Neural progenitor cell (in vitro differentiated cells): ENCODE measurements around the gene LRR1. TPM values are rescaled to one million over a fixed set of nuclear protein-coding genes. Genes with fewer than 3 reads are reported as not detected.

Experiments used
- DNase-seq: peaks from one replicate; pipeline ENCODE4 v3.0.0-alpha.2; 2016; ENCODE audit warnings: low spot score
- H2AFZ ChIP-seq: fragments of 200-600 bp; sonication (generic); replicated peaks from 2 replicates; pipeline ENCODE4 v1.6.1; 2016; ENCODE audit warnings: antibody characterized with exemption
- H3F3A ChIP-seq: fragments of 200-600 bp; sonication (generic); 2 replicates; pipeline ENCODE4 v1.6.1; 2016; ENCODE audit warnings: antibody characterized with exemption, low read depth
- H3K27ac ChIP-seq: fragments of 200-600 bp; sonication (generic); 2 replicates; pipeline ENCODE4 v1.5.1; 2016; ENCODE audit warnings: mild to moderate bottlenecking
- H3K27me3 ChIP-seq: fragments of 200-600 bp; sonication (generic); 2 replicates; pipeline ENCODE4 v1.6.1; 2016; ENCODE audit warnings: mild to moderate bottlenecking, moderate library complexity
- H3K36me3 ChIP-seq: fragments of 200-600 bp; sonication (generic); 2 replicates; pipeline ENCODE4 v1.5.1; 2016
- H3K4me1 ChIP-seq: fragments of 200-600 bp; sonication (generic); 2 replicates; pipeline ENCODE4 v1.6.1; 2016; ENCODE audit warnings: mixed run types
- H3K4me2 ChIP-seq: fragments of 200-600 bp; sonication (generic); 2 replicates; pipeline ENCODE4 v1.6.1; 2016
- H3K4me3 ChIP-seq: fragments of 200-600 bp; sonication (generic); 2 replicates; pipeline ENCODE4 v1.5.1; 2016
- H3K79me2 ChIP-seq: fragments of 200-600 bp; sonication (generic); 2 replicates; pipeline ENCODE4 v1.6.1; 2016; ENCODE audit warnings: low read depth
- H3K9ac ChIP-seq: fragments of 200-600 bp; sonication (generic); 2 replicates; pipeline ENCODE4 v1.6.1; 2016
- H3K9me3 ChIP-seq: fragments of 200-600 bp; sonication (generic); 2 replicates; pipeline ENCODE4 v1.5.1; 2016; ENCODE audit warnings: low read depth
- H4K20me1 ChIP-seq: fragments of 200-600 bp; sonication (generic); 2 replicates; pipeline ENCODE4 v1.6.1; 2016; ENCODE audit warnings: low read depth
- H3K27ac Mint-ChIP-seq: 3 replicates; pipeline ENCODE4 v1.8.0; 2021; ENCODE audit warnings: mixed read lengths
- H3K27me3 Mint-ChIP-seq: 2 replicates; pipeline ENCODE4 v1.8.0; 2022; ENCODE audit warnings: low read depth, mild to moderate bottlenecking, inconsistent platforms, moderate library complexity, mixed read lengths; ENCODE audit not compliant: insufficient read depth
- H3K36me3 Mint-ChIP-seq: 3 replicates; pipeline ENCODE4 v1.8.0; 2021; ENCODE audit warnings: mixed read lengths
- H3K4me1 Mint-ChIP-seq: 3 replicates; pipeline ENCODE4 v1.8.0; 2021; ENCODE audit warnings: mixed read lengths
- H3K4me3 Mint-ChIP-seq: 3 replicates; pipeline ENCODE4 v1.8.0; 2021; ENCODE audit warnings: mild to moderate bottlenecking, moderate library complexity, mixed read lengths
- H3K9me3 Mint-ChIP-seq: 3 replicates; pipeline ENCODE4 v1.8.0; 2020; ENCODE audit warnings: mixed read lengths
- CTCF ChIP-seq: fragments of 200-600 bp; sonication (generic); IDR thresholded peaks from 2 replicates; pipeline ENCODE4 v1.5.1; 2017; ENCODE audit warnings: antibody characterized with exemption, mild to moderate bottlenecking
- EZH2 ChIP-seq: fragments of 200-600 bp; sonication (generic); IDR thresholded peaks from 2 replicates; pipeline ENCODE4 v1.6.1; 2017; ENCODE audit warnings: antibody characterized with exemption, mild to moderate bottlenecking, moderate library complexity
- EZH2phosphoT487 ChIP-seq: fragments of 200-600 bp; sonication (generic); IDR thresholded peaks from 2 replicates; pipeline ENCODE4 v1.6.1; 2017; ENCODE audit warnings: antibody characterized with exemption
- total RNA-seq: library from RNA; depleted of rRNA; stranded (reverse); fragments of >200 nt; gene quantifications from 2 replicates; pipeline ENCODE4 v1.2.3, GENCODE V29; 2015; ENCODE audit warnings: low replicate concordance

LRR1 gene
- total RNA-seq, 1 donor from 2014 or later: 35.2 TPM

- H3K27ac ChIP-seq: no peak overlapping the region
- DNase-seq: no peak
- H3K9me3 ChIP-seq: no peaks in the 10 kb centered on the region
- no peaks in the 10 kb centered on the region for H3K4me1 ChIP-seq
- H3K36me3 ChIP-seq: no peaks in the 10 kb centered on the region
- no peaks in the 10 kb centered on the region for H4K20me1 ChIP-seq
- peaks cover 13% of the 10 kb centered on the region for H3F3A ChIP-seq
- H3K9me3 Mint-ChIP-seq: no peaks in the 10 kb centered on the region
- no peak overlapping the region for H3K27ac Mint-ChIP-seq
- H3K79me2 ChIP-seq: peaks cover 9% of the 10 kb centered on the region
- no peak overlapping the region for H3K9ac ChIP-seq
- H3K36me3 Mint-ChIP-seq: no peaks in the 10 kb centered on the region
- peaks cover 9% of the 10 kb centered on the region for H3K4me1 Mint-ChIP-seq
- no peak overlapping the region for H3K4me3 ChIP-seq
- H3K27me3 Mint-ChIP-seq: no peaks in the 10 kb centered on the region
- H2AFZ ChIP-seq: no peak overlapping the region
- no peak overlapping the region for H3K4me2 ChIP-seq
- no peak for TF ChIP-seq EZH2phosphoT487
- no peak for TF ChIP-seq CTCF
- no peak for TF ChIP-seq EZH2
- H3K4me3 Mint-ChIP-seq: no peak overlapping the region
- no peaks in the 10 kb centered on the region for H3K27me3 ChIP-seq
These were observed 5.7 kb upstream of the LRR1 start for GRCh38 chr14:49593016-49593415.

GRCh38 chr14:49594347-49595091, 4.2 kb upstream of the LRR1 start:
- no peak for DNase-seq
- Histone ChIP-seq H3K4me2 (no peak overlapping the region), H3K27me3 (no peaks in the 10 kb centered on the region), H3F3A (peaks cover 28% of the 10 kb centered on the region), H3K79me2 (peaks cover 16% of the 10 kb centered on the region), H3K9me3 (no peaks in the 10 kb centered on the region), H3K9ac (no peak overlapping the region), H2AFZ (no peak overlapping the region), H3K27ac (no peak overlapping the region), H3K36me3 (no peaks in the 10 kb centered on the region), H3K4me3 (no peak overlapping the region), H4K20me1 (no peaks in the 10 kb centered on the region), H3K4me1 (no peaks in the 10 kb centered on the region)
- H3K4me3 Mint-ChIP-seq: no peak overlapping the region
- no peak for TF ChIP-seq EZH2
- H3K27me3 Mint-ChIP-seq: no peaks in the 10 kb centered on the region
- no peaks in the 10 kb centered on the region for H3K9me3 Mint-ChIP-seq
- no peak overlapping the region for H3K27ac Mint-ChIP-seq
- H3K4me1 Mint-ChIP-seq: peaks cover 13% of the 10 kb centered on the region
- H3K36me3 Mint-ChIP-seq: no peaks in the 10 kb centered on the region

- Histone ChIP-seq H2AFZ (peak overlapping the region; percentile 97), H3K9me3 (no peaks in the 10 kb centered on the region), H3F3A (peaks cover 28% of the 10 kb centered on the region), H3K27ac (peak overlapping the region; percentile 79), H3K36me3 (no peaks in the 10 kb centered on the region), H3K4me3 (peak overlapping the region; percentile 86), H3K9ac (no peak overlapping the region), H3K4me1 (no peaks in the 10 kb centered on the region), H3K79me2 (peaks cover 34% of the 10 kb centered on the region), H3K4me2 (peak overlapping the region; percentile 86), H4K20me1 (no peaks in the 10 kb centered on the region), H3K27me3 (no peaks in the 10 kb centered on the region)
- Mint-ChIP-seq H3K4me1 (peaks cover 22% of the 10 kb centered on the region), H3K27ac (peak overlapping the region; percentile 98), H3K9me3 (no peaks in the 10 kb centered on the region), H3K27me3 (no peaks in the 10 kb centered on the region), H3K36me3 (peaks cover 2% of the 10 kb centered on the region), H3K4me3 (peak overlapping the region; percentile 97)
- TF ChIP-seq EZH2phosphoT487 (no peak), CTCF (no peak), EZH2 (no peak)
- no peak for DNase-seq
These were observed 603 bp upstream of the LRR1 start for GRCh38 chr14:49598189-49598484.

- no peak overlapping the region for H3K27ac ChIP-seq
- H3F3A ChIP-seq: no peaks in the 10 kb centered on the region
- TF ChIP-seq EZH2 (no peak), EZH2phosphoT487 (no peak), CTCF (no peak)
- no peak overlapping the region for H3K27ac Mint-ChIP-seq
- H3K4me3 ChIP-seq: no peak overlapping the region
- no peak for DNase-seq
- no peak overlapping the region for H3K4me3 Mint-ChIP-seq
- H3K9me3 Mint-ChIP-seq: no peaks in the 10 kb centered on the region
- no peaks in the 10 kb centered on the region for H3K9me3 ChIP-seq
- no peaks in the 10 kb centered on the region for H3K27me3 Mint-ChIP-seq
- no peak overlapping the region for H3K4me2 ChIP-seq
- peaks cover 7% of the 10 kb centered on the region for H3K36me3 ChIP-seq
- H3K9ac ChIP-seq: no peak overlapping the region
- H3K4me1 ChIP-seq: no peaks in the 10 kb centered on the region
- H3K27me3 ChIP-seq: no peaks in the 10 kb centered on the region
- peaks cover 12% of the 10 kb centered on the region for H3K36me3 Mint-ChIP-seq
- H3K4me1 Mint-ChIP-seq: peaks cover 1% of the 10 kb centered on the region
- H2AFZ ChIP-seq: no peak overlapping the region
- H3K79me2 ChIP-seq: peaks cover 15% of the 10 kb centered on the region
- no peaks in the 10 kb centered on the region for H4K20me1 ChIP-seq
These were observed 8.8 kb downstream of the LRR1 start for GRCh38 chr14:49607583-49607982.
